HG03097 (cell line): ENCODE data around the gene KRT80.

Experiments
- ATAC-seq: cut with Tn5 transposase; IDR thresholded peaks from one replicate; pipeline ENCODE4 v1.9.1; 2021; ENCODE audit not compliant: unreplicated experiment, low FRiP score

KRT80 gene

GRCh38 chr12:52141875-52142274 is 49.9 kb downstream of the KRT80 start:
- no peak for ATAC-seq

GRCh38 chr12:52141306-52141705 is 50.5 kb downstream of the KRT80 start:
- ATAC-seq = no peak

- ATAC-seq = no peak
Observed at GRCh38 chr12:52139579-52140062, 52.2 kb downstream of the KRT80 start.

- no peak for ATAC-seq
Observed at GRCh38 chr12:52139147-52139546, 52.7 kb downstream of the KRT80 start.

GRCh38 chr12:52137746-52138145 is 54.1 kb downstream of the KRT80 start:
- ATAC-seq = no peak

- ATAC-seq = no peak
Observed at GRCh38 chr12:52132754-52133161, 59.1 kb downstream of the KRT80 start.

GRCh38 chr12:52130711-52131110 is 61.1 kb downstream of the KRT80 start:
- no peak for ATAC-seq

GRCh38 chr12:52127683-52128450 is 63.9 kb downstream of the KRT80 start:
- ATAC-seq = no peak

GRCh38 chr12:52126605-52127578 is 64.9 kb downstream of the KRT80 start:
- no peak for ATAC-seq

- no peak for ATAC-seq
Observed at GRCh38 chr12:52126050-52126604, 65.7 kb downstream of the KRT80 start.

GRCh38 chr12:52125476-52125900 is 66.3 kb downstream of the KRT80 start:
- no peak for ATAC-seq

- no peak for ATAC-seq
Observed at GRCh38 chr12:52123487-52124186, 68.2 kb downstream of the KRT80 start.

- ATAC-seq = no peak
Observed at GRCh38 chr12:52122904-52123303, 68.9 kb downstream of the KRT80 start.

- ATAC-seq = no peak
Observed at GRCh38 chr12:52122540-52122871, 69.3 kb downstream of the KRT80 start.

GRCh38 chr12:52121824-52122539 is 69.8 kb downstream of the KRT80 start:
- no peak for ATAC-seq

GRCh38 chr12:52120951-52121823 is 70.6 kb downstream of the KRT80 start:
- ATAC-seq = no peak

- peak; percentile 30 for ATAC-seq
Observed at GRCh38 chr12:52119398-52120254, 72.2 kb downstream of the KRT80 start.
